ENCODE measurements around the gene DMRTB1.

Gene DMRTB1

DNA sequence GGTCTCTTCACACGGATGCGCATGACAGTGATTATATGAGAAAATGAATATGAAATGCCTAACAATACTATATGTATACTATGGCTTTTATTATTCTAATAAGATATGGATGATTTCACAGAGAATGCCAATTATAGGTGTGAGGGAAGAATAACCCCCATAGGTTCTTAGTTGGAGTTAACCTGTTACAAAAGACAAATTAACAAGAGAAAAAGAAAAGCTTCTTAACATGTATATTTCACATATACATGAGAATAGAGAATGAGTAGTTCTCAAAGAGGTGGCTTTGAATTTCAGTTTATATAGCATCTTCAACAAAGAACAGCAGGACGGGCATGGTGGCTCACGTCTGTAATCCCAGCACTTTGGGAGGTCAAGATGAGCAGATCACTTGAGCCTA is 24.0 kb upstream of the DMRTB1 start:
- DNase-seq (ENCODE audit: low spot score), result no peak

DNA sequence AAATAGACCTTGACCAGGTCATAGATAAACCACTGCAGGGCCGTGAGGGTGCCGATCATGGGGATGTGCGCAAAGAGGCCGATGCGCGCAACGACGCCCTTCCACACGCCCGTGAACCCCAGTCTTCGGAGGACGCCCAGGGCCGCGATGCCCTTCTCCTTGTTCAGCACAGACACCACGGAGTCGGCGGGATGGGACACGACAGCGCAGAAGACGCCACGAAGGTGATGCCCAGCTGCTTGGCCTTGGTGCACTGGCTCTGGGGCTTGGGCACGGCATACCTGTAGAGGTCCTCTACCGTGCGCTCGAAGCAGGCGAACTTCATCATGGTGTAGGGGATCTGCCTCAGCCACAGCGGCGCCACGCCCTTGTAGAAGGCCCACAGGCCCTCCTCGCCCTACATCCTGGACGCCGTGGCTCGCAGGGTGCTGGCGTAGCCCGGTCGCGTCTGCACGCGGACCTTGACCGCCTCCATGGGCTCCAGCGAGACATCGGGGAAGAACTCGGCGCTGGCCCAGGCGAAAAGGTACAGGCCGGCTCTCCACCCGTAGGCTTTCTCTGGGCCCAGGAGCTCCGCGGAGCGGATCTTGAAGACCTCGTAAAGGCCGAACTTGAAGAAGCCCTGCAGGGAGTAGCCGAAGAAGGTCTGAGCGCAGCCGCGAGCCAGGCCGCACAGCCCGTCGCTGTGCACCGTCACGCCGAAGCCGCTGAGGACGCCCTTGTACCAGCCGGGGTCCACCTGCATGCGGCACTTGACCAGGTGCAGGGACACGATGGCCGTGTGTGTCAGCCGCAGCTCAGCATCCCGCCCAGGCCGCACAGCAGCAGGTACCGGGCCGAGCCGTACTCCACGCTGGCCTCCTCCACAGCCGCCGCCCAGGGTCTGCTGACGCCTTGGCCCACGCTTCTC is 20.5 kb upstream of the DMRTB1 start:
- no peak for DNase-seq (ENCODE audit: low spot score)

DNA sequence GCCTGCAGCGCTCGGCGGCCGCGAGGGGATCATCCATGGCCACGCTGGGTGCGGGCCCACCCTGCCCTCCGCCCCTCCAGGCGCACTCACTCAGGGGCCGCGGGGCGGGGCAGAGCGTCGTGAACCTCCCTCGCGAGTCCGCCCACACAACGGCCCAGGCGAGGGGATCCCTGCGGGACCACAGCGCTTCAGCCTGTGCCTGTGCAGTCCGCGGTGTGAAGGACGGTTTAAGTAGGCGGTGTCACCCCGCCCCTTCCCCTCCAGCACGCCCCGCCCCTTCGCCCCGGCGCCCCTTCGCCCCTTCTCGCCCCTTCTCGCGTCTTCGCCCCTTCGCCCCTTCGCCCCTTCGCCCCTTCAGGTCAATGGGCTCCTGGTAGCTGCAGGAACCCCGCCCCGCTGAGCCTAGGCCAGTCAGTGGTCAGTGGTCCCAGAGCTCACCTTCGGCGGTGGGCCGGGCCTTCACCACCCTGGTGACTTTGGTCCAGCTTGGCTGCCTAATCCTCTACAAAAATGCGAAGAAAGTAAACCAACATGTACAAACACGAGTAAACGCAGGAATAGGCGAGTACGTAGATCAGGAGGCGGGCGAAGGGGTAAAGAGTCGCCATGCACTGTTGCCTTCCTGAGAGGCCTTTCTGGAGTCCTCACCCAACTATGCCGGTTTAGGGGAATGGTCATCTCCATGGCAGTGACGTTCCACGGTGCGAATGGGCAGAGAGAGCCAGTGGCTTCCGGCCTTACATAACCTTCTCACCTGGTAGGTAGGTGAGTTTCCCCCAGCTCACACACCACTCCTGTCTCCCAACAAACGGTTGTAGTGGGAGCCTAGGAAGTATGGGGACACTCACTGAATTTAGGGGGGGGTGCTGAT is 19.6 kb upstream of the DMRTB1 start:
- no peak for DNase-seq (ENCODE audit: low spot score)

DNA sequence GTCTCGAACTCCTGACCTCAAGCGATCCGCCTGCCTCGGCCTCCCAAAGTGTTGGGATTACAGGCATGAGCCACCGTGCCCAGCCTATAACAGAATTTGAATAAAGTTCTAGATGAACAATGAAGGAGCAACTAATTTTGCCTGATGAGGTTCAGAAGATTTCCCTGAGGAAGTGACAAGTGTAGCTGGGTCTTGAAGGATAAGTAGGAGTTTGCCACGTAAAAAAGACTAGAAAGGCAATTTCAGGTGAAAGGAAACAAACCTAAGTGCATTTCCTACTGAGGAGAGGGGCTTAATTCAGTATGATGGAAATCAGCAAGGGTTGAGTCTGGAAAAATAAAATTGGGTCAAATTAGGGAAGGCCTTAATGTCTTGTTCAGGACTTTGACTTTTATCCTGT is 18.6 kb upstream of the DMRTB1 start:
- DNase-seq (ENCODE audit: low spot score), result no peak

DNA sequence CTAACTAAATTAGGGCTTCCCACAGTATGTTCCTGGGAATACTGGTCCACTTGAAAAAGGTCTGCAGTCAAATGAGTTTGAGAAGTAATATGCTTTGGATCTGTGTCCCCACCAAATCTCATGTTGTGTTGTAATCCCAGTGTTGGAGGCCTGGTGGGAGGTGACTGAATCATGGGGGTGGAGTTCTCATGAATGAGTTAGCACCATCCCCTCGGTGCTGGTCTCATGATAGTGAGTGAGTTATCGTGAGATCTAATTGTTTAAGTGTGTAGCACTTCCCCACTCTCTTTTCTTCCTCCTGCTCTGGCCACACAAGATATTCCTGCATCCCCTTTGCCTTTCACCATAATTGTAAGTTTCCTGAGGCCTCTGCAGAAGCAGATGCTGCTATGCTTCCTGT is 16.9 kb upstream of the DMRTB1 start:
- DNase-seq (ENCODE audit: low spot score), result no peak

DNA sequence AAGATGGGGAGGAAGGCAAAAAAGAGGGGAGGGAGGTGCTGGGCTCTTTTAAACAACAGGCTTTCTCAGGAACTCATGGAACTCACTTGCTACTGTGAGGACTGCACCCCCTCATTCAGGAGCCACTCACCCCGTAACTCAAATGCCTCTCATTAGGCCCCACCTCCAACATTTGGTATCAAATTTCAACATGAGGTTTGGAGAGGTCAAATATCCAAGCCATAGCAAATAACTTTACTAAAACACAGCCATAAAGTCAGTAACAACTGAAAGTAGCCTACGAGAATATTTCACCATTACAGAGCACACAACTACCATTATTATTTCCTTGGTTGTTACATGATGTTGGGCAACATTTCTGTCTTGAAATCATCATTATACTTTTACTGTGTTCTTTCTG is 13.1 kb upstream of the DMRTB1 start:
- DNase-seq (ENCODE audit: low spot score), result no peak

DNA sequence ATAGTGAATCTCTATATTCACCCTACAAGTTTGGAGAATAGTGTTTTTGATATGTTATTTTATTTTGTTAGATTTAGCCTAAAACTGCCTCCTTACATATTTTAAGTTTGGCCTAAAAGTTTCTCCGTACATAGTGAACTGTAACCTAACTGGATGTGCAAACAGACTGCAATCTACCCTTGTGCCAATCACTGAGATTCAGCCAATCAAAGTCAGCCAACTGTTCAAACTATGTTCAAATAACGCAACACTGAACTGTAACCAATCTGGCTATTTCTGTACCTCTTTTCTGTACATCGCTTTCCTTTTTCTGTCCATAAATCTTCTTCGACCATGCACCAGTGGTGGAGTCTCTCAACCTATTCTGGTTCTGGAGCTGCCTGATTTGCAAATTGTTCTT is 11.8 kb upstream of the DMRTB1 start:
- no peak for DNase-seq (ENCODE audit: low spot score)

DNA sequence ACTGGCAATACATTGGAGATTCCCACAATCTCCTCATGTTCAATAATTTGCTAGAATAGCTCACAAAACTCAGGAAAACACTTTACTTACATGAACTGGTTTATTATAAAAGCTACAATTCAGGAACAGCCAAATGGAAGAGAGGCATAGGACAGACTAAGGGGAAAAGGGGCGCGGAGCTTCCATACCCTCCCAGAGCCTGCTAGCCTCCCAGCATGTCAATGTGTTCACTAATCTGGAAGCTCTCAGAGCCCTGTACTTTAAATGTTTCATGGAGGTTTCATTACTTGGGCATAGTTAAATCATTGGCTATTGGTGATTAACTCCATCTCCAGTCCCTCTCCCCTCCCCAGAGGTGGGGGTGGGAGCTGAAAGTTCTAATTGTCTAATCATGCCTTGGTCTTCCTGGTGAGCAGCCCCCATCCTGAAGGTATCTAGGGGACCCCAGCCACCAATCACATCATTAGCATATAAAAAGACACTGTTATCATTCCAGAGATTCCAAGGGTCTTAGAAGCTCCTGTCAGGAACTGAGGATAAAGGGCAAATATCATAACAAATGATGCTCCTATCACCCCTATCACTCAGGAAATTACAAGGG is 10.9 kb upstream of the DMRTB1 start:
- no peak for DNase-seq (ENCODE audit: low spot score)

DNA sequence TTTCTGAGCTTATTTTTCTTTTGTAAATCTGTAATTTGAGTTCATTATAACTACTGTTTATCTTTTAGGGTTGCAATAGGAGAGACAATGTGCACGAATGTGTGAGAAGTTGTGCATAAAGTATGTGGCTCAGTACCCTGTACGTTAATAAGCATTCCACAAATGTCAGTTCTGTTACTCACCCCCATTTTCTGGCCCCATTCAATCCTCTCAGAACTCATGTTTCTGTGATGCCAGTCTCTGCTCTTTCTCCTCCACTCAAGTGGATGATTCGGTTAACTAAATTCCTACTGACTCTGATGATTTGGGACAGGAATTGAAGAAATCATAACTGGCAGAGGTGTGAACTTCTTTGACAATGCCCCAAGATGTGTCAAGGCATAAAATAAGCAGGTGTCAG is 10.2 kb upstream of the DMRTB1 start:
- DNase-seq (ENCODE audit: low spot score), result no peak

DNA sequence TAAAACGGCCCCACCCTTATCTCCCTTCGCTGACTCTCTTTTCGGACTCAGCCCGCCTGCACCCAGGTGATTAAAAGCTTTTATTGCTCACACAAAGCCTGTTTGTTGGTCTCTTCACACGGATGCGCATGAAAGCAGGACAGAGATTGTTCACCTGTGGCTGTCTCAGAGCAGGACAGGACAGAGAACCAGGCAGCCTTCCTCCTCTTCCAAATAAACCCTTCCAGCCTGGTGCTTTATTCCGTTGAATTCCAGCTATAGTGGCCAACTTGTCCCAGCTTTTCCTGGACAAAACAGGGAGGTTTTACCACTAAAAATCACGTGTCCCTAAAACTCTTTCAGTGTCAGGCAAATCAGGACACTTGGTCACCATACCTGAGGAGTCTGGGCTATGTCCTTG is 9.5 kb upstream of the DMRTB1 start:
- no peak for DNase-seq (ENCODE audit: low spot score)

DNA sequence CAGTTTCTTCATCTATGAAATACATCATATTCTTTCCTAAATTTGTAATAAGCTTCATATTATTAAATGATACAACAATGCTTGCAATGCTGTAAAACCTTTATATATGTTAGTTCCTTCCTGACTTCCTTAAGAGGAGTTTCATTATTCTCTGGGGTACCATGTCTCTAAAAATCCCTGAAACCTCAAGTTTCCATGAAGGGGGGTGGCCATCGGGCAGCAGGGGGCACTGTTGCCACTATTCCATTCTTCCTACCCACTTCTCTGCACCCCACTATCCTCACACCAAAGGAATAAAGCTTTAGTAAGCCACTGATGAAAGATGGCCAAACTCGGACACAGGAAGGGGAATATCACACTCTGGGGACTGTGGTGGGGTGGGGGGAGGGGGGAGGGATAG is 9.0 kb upstream of the DMRTB1 start:
- DNase-seq (ENCODE audit: low spot score), result no peak

DNA sequence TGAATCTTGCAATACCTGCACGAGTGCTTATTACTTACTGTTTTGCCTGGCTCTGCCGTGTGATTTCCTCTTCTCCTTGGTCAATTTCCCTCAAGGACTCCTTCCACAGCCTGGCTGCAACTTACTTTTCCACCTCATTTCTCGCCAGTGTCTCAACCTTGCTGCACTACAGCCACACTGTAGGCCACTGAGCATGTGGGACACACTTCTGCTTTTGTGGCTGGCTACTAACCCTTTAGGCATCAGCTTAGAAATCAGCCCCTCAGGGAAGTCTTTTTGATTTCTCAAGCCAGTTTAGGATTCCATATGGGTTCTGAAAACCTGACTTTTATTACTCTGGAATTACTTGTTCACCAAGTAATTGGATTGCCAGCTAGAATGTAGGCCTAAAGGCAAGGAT is 5.2 kb upstream of the DMRTB1 start:
- DNase-seq (ENCODE audit: low spot score), result no peak

DNA sequence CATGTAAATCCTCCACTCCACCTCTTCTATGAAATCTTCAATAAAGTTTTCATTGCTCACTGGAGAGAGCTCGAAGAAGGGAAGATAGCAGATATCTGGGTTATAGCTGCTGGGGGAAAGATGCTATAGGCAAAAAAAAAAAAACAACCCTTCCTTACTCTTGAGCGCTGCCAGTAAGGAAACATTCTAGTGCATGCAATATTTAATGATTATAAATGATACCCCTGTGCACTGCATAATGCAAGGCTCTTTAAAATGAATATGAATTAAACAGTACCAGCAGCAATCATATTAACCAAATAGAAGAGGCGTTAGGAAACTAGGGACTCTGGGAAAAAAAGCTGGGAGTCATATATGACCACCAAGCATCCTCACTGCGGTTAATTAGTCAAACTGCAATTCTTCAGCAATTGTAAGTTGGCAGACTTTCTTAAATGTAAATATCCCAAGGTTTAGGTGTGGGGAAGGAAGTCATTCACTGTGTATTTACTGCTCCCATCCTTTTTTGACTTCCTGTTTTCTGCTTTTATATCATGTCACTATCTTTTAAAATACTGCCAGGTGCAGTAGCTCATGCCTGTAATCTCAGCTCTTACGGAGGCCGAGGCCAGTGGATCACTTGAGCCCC is 3.7 kb upstream of the DMRTB1 start:
- no peak for DNase-seq (ENCODE audit: low spot score)

DNA sequence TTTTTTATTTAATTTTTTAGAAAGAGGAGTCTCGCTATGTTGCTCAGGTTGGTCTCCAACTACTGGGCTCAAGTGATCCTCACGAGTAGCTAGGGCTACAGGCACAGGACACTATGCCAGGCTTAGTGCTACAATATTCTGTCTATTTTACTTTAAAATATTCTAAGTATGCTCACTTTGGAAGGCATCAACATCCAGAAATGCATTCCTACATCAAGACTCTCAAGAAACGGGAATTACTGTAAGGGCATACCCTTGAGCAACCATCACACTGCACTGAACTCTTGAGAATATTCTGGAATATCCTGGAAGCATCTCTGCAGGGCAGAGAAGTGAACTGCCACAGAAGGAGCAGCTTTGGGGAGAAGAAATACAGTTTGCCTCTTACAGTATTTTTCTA is 565 bp upstream of the DMRTB1 start:
- no peak for DNase-seq (ENCODE audit: low spot score)

DNA sequence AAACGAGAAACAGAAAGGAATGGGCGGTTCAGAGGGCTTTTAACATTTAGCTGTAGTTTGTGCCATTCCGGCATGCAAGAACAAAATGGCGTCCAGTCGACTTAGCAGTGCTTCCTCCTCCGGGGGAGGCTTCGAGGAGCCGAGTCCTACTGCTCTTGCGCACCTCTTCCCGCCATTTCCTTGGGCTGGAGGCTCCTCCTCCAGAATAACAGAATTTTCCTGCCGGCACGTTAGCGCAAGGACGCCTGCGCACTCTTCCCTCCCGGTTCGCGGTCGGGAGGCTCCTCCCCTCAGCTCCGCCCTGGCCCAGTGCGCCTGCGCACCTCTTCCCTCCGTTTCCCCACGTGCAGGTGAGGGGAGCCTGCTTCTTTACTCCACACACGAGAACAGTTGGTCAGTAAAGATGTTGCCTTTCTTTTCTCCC is 1.0 kb downstream of the DMRTB1 start:
- no peak for DNase-seq (ENCODE audit: low spot score)

DNA sequence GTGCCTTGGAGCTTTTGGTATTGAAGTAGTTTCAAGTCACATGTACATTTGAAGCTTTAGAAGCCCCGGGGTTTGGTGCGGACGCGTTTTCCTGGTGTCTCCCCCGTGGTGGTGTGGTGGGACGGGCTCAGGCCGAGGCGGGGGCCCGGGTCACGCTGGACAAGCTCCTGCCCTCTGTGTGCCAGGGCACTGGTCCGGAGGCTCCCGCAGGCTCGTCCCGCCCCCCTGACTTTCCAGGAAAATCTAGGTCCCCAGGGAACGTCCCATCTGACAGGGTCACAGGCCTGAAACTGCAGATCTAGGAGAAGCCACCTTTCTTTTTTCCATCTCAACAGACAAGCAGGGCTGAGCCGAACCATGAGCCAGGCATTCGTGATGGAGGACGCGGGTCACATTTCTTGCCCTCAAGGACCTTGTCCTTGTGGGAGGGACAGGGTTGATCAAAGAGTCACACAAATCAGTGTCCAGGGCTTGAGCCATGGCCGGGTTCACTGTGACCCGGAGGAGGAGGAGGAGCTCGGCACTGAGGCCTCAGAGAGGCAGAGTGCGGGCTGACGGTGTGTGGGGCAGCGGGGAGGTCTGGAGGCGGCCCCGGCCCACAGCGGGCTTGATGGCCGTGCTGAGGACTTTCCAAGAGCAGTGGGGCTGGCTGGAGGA is 1.6 kb downstream of the DMRTB1 start:
- no peak for DNase-seq (ENCODE audit: low spot score)

DNA sequence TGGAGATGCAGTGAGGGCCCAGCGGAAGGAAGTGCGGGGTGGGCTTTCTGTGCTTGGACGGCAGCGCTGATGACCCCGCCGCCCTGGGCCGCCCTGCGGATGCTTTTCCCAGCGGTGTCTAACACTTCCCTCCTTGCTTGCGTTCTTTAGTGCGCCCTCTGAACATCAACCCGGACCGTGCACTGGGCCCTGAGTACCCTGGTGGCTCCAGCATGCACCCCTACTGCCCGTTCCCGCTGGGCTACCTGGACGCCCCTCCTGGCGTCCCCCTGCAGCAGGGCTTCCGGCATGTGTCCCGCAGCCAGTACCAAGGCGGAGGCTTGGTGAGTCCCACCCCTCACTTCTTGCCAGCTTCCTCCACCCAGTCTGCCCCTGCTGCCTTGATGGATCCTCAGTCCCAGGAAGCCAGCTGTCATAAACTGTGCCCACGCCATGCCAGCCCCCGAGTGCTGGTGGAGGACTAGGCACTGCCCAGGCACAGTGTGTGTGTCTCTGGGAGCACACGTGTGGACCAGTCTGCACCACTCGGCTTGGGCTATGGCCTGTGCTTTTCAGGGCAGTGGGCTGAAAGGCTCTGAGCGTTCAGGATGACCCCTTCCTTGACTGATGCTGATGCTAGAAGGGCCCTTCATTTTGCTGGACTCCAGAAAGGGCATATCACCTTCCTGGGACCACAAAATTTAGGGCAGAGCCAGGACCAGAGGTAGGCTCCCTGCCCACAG is 2.3 kb downstream of the DMRTB1 start:
- DNase-seq (ENCODE audit: low spot score), result no peak

DNA sequence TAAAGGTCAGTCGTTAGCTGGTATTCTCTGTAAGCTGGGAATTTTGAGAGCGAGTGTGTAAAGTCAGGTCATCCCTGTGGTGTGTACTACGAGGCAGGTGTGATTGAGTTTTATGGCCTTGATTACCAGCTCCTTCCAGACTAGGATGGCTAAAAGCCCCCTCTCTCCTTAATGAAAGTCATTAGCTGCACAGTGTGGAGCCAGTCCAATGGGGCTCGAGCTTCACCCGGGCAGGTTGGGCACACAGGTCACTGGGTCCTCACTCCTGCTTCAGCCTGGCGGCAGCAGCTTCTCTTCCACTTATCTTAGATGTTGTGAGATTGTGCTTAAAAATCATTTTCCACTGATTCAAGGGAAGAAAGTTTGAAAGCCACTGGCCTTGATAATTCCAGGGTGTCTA is 3.0 kb downstream of the DMRTB1 start:
- no peak for DNase-seq (ENCODE audit: low spot score)

DNA sequence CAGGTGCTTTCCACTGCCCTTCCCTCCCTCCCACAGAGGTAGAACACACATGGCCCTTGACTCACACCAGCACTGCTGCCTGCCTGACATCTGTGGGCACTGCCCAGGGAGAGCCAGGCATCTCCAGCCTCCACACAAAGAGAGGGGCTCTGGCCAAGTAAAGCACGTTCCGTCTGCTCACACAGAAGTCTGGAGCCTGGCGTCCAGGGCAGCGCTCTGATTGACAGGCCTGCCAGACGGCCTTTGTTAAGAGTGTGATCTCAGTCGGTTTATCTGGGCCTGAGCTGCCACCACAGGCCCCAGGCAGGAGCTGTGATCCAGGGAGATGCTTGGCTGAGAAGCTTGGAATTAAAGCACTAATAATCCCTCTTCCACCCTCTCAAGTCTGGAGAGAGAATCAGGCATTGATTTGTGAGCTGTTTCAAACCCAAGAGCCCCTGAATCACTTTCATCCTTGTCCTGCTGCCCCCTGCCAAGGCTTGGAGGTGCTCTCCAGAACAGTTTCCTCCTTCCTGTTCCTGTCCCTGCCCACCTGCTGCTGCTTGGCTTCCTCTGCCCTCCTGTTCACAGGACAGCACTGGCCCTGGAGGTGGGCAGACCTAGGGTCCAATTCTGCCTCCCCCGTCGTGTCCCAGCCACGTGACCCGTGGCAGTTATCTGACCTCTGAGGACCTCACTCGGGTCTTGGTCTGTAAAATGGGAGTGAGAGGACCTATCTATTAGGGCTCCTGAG is 3.7 kb downstream of the DMRTB1 start:
- DNase-seq (ENCODE audit: low spot score), result no peak

All from pons (tissue), 1 donor.